ENCODE data around the gene ACAD9. TPM values are rescaled to one million over a fixed set of nuclear protein-coding genes. Genes with fewer than 3 reads are reported as not detected.
"Not testable (repeated sequence)": the region's sequence is repeated elsewhere in the genome, so short reads cannot be mapped to it uniquely, and the experiment has no call there.

ACAD9 gene
- 10 to 100 TPM in 4 of 6 donors, 1 to 10 TPM in 2; 8.6 to 20.4 (median 17.0) TPM for polyA plus RNA-seq (ENCODE audit: low read depth in 6 of 6)

GRCh38 chr3:128879125-128879969 lies at the start of gene ACAD9:
Gene ACAD9, plus strand, starts transcription at chr3:128879620. Its CDS starts 72 bp downstream, at chr3:128879692.
- H3K27ac Mint-ChIP-seq: peak within 1 kb of the TSS; percentile 93 to 99 (median 98)
- DNase-seq: peak; percentile 97
- no peaks in the 10 kb centered on the region for H3K9me3 Mint-ChIP-seq
- H3K4me3 Mint-ChIP-seq: peak within 1 kb of the TSS; percentile 80 to 98 (median 92)
- ATAC-seq (ENCODE audit: low read depth in 2 of 2): peak; percentile 95
- H3K4me1 Mint-ChIP-seq: peaks cover 32 to 65% (median 53%) of the 10 kb centered on the region in 3 donors
- H3K27me3 Mint-ChIP-seq: no peaks in the 10 kb centered on the region
- no peaks in the 10 kb centered on the region for H3K36me3 Mint-ChIP-seq

- H3K9me3 Mint-ChIP-seq; DNase-seq; H3K27me3 Mint-ChIP-seq; H3K36me3 Mint-ChIP-seq; H3K4me3 Mint-ChIP-seq; ATAC-seq (ENCODE audit: low read depth in 2 of 2); H3K27ac Mint-ChIP-seq; H3K4me1 Mint-ChIP-seq: not testable (repeated sequence)
These were observed 49.3 kb upstream of the ACAD9 start for GRCh38 chr3:128829925-128830625.

- not testable (repeated sequence) for H3K9me3 Mint-ChIP-seq; H3K36me3 Mint-ChIP-seq; H3K4me3 Mint-ChIP-seq; H3K27ac Mint-ChIP-seq; H3K4me1 Mint-ChIP-seq; DNase-seq; ATAC-seq (ENCODE audit: low read depth in 2 of 2); H3K27me3 Mint-ChIP-seq
These were observed 48.7 kb upstream of the ACAD9 start for GRCh38 chr3:128830762-128831161.

GRCh38 chr3:128832979-128833378 lies 46.4 kb upstream of the ACAD9 start:
- H3K27ac Mint-ChIP-seq; H3K9me3 Mint-ChIP-seq; DNase-seq; H3K4me3 Mint-ChIP-seq; H3K27me3 Mint-ChIP-seq; H3K36me3 Mint-ChIP-seq; ATAC-seq (ENCODE audit: low read depth in 2 of 2); H3K4me1 Mint-ChIP-seq: not testable (repeated sequence)

GRCh38 chr3:128835096-128835495 lies 44.3 kb upstream of the ACAD9 start:
- ATAC-seq (ENCODE audit: low read depth in 2 of 2) (no peak), DNase-seq (no peak)
- H3K4me3 Mint-ChIP-seq: no peak overlapping the region
- H3K36me3 Mint-ChIP-seq: no peaks in the 10 kb centered on the region
- H3K4me1 Mint-ChIP-seq: no peaks in the 10 kb centered on the region
- no peaks in the 10 kb centered on the region for H3K9me3 Mint-ChIP-seq
- H3K27ac Mint-ChIP-seq: no peak overlapping the region
- H3K27me3 Mint-ChIP-seq: no peaks in the 10 kb centered on the region

GRCh38 chr3:128841926-128842920 lies 37.2 kb upstream of the ACAD9 start:
- DNase-seq: no peak
- peak overlapping the region in 1 of 6 donors; percentile 31 for H3K27ac Mint-ChIP-seq

GRCh38 chr3:128844502-128844901 lies 34.9 kb upstream of the ACAD9 start:
- no peaks in the 10 kb centered on the region for H3K9me3 Mint-ChIP-seq
- no peaks in the 10 kb centered on the region for H3K36me3 Mint-ChIP-seq
- DNase-seq (no peak), ATAC-seq (ENCODE audit: low read depth in 2 of 2) (no peak)
- H3K27me3 Mint-ChIP-seq: no peaks in the 10 kb centered on the region
- peaks cover 13 to 14% (median 14%) of the 10 kb centered on the region in 3 donors for H3K4me1 Mint-ChIP-seq
- H3K4me3 Mint-ChIP-seq: peak overlapping the region in 4 of 8 donors; percentile 68 to 92 (median 78)
- H3K27ac Mint-ChIP-seq: peak overlapping the region in 2 of 6 donors; percentile 28 to 56

More at GRCh38 chr3:128841926-128842920, 37.2 kb upstream of the ACAD9 start:
- no peak for ATAC-seq (ENCODE audit: low read depth in 2 of 2)
- H3K36me3 Mint-ChIP-seq: no peaks in the 10 kb centered on the region
- H3K27me3 Mint-ChIP-seq: no peaks in the 10 kb centered on the region
- peak overlapping the region in 1 of 8 donors; percentile 17 for H3K4me3 Mint-ChIP-seq
- peaks cover 13 to 14% (median 13%) of the 10 kb centered on the region in 3 donors for H3K4me1 Mint-ChIP-seq
- H3K9me3 Mint-ChIP-seq: no peaks in the 10 kb centered on the region

- H3K9me3 Mint-ChIP-seq: no peaks in the 10 kb centered on the region
- H3K27me3 Mint-ChIP-seq: no peaks in the 10 kb centered on the region
- peak overlapping the region; percentile 73 to 93 (median 83) for H3K4me3 Mint-ChIP-seq
- DNase-seq (no peak), ATAC-seq (ENCODE audit: low read depth in 2 of 2) (no peak)
- peak overlapping the region in 4 of 6 donors; percentile 15 to 83 (median 41) for H3K27ac Mint-ChIP-seq
- no peaks in the 10 kb centered on the region for H3K36me3 Mint-ChIP-seq
- H3K4me1 Mint-ChIP-seq: peaks cover 13 to 14% (median 14%) of the 10 kb centered on the region in 3 donors
These were observed 34.2 kb upstream of the ACAD9 start for GRCh38 chr3:128845119-128845777.

- Mint-ChIP-seq H3K27me3 (no peaks in the 10 kb centered on the region), H3K4me1 (peaks cover 13 to 14% (median 14%) of the 10 kb centered on the region in 3 donors), H3K4me3 (peak overlapping the region; percentile 73 to 93 (median 86)), H3K36me3 (no peaks in the 10 kb centered on the region), H3K27ac (peak overlapping the region in 4 of 6 donors; percentile 15 to 87 (median 65)), H3K9me3 (no peaks in the 10 kb centered on the region)
- ATAC-seq (ENCODE audit: low read depth in 2 of 2) (peak; percentile 82 to 83), DNase-seq (peak; percentile 69)
These were observed 33.5 kb upstream of the ACAD9 start for GRCh38 chr3:128845778-128846485.

- DNase-seq (no peak), ATAC-seq (ENCODE audit: low read depth in 2 of 2) (peak; percentile 7 to 10)
- Mint-ChIP-seq H3K9me3 (no peaks in the 10 kb centered on the region), H3K27ac (peak overlapping the region in 5 of 6 donors; percentile 15 to 87 (median 64)), H3K36me3 (no peaks in the 10 kb centered on the region), H3K27me3 (no peaks in the 10 kb centered on the region), H3K4me3 (peak overlapping the region; percentile 73 to 93 (median 86)), H3K4me1 (peaks cover 13 to 14% (median 14%) of the 10 kb centered on the region in 3 donors)
These were observed 32.9 kb upstream of the ACAD9 start for GRCh38 chr3:128846486-128846891.

- Mint-ChIP-seq H3K27me3 (no peaks in the 10 kb centered on the region), H3K27ac (no peak overlapping the region), H3K9me3 (peaks cover 0 to 3% (median 0%) of the 10 kb centered on the region in 7 donors), H3K4me1 (peaks cover 13 to 14% (median 14%) of the 10 kb centered on the region in 3 donors), H3K4me3 (peak overlapping the region in 2 of 8 donors; percentile 40 to 63), H3K36me3 (no peaks in the 10 kb centered on the region)
- ATAC-seq (ENCODE audit: low read depth in 2 of 2) (no peak), DNase-seq (no peak)
These were observed 31.6 kb upstream of the ACAD9 start for GRCh38 chr3:128847666-128848370.

Measured in naive B cell (primary cell).